Stimulated activated CD8-positive, alpha-beta memory T cell treated with anti-CD3 and anti-CD28 coated beads, Interleukin-15, amount 100 ng/mL, for 24 hours (primary cell): ENCODE measurements around the gene INS.
"Not testable (repeated sequence)": the region's sequence is repeated elsewhere in the genome, so short reads cannot be mapped to it uniquely, and the experiment has no call there.

Experiments used
- DNase-seq: peaks from one replicate; pipeline ENCODE4 v3.0.0-alpha.2; 2020; ENCODE audit warnings: low read depth

Gene INS

DNA sequence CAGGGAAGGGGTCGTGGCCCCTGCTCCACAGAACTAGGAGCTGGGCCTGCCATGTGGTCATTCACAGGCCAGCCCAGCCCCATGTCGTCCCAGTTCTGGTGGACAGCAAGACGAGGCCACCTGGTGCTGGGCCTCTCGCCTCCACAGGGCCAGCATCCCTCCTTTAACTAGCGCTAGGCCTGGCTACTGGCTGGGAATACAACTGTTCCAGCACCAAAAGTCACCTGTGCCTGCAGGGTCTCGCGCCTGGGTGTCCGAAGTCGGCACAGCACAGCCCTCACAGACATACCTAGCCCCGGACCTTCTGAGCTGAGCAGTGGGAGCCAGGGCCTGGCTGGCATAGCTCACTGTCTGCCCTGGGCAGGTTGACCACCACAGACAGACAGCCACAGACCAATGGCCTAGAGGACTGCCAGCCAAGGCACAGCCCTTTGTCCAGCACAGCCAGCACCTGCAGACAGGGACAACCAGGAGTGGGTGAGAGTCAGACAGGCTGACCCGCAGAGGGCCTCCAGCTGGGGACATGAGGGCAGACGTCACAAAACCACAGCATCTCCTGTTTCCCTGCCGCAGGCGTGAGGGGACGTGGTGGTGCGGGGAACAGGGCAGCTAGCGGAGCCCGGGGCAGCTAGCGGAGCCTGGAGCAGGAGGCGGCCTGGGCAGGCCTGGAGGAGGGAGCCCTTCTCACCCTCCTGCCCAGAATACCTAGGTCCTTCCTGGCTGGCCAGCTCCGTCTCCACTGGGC, 37.8 kb upstream of the INS start:
- no peak for DNase-seq

DNA sequence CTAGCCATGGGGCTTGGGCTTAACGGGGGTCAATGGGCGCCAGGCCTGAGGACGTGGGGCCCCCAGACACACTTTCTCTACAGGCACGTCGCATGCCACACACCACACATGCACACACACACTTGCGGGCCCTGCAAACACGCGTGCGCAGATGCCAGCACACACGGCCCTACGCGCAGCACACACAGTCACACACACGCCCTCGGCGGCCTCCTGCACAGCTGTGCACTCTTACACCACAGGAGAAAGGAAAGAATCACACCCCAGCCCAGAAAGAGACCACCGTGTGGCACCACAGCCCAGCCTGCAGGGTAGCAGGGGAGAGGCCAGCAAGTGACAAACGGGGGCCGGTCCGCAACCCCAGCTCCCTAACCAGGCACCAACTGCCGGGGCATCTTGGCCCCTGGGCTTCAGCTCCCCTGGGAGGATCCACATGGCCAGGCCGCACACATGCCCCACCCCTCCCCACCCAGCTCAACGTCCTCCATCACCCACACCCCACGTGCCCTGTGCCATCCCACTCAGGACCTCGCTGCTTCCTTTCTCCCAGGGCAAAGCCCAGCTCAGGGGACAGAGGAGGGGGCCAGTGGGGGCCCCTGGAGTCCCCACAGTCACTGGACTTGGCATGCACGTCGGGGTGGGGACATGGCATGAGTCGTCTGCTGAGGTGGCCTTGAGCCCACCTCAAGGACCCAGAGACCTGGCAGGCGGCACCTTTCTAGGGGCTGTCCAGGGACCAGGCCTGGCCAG, 36.9 kb upstream of the INS start:
- no peak for DNase-seq

DNA sequence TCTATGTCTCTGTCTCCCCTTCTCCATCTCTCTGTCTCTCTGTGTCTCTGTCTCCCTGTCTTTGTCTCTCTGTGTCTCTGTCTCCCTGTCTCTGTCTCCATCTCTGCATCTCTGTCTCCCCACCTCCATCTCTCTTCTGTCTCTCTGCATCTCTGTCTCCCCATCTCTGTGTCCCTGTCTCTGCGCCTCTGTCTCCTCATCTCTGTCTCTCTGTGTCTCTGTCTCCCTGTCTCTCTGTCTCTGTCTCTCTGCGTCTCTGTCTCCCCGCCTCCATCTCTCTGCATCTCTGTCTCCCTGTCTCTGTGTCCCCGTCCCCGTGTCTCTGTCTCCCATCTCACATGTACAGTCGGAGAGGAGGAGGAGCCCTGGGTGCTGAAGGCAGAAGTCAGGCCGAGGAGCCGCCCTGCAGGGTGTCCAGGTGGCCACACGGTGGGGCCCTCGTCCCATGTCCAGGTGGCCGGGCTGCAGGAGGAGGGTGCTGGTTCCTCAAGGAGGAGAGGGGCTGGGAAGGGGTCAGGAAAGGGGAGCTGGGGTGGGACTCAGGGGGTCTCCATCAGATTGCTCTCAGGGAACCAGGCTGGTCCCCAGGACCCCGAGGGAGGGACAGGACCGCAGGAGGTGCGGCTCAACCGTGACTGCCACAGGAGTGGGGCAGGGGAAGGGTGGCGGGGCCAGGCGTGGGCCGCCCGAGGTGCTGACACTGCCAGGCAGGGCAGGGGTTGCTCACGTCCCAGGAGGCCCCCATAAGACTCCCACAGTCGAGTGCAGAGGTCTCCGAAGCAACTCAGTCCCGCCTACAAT, 36.2 kb upstream of the INS start:
- DNase-seq, result peak; percentile 25

DNA sequence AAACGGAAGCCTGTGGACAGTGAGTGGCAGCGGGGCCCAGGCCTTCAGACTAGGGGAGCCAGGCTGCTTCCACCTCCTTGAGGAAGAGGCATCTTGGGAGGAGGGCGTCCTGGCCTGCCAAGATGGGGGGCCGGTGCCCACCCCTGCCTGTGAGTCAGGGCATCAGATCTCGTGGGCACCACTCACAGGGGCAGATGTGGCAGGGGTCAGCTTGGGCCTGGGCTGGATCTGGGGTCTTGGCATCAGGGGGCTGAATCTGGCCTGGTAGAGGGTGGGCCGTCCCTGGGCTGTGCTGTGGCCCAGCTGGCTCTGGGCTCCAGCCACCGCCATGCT, 34.7 kb upstream of the INS start:
- no peak for DNase-seq

DNA sequence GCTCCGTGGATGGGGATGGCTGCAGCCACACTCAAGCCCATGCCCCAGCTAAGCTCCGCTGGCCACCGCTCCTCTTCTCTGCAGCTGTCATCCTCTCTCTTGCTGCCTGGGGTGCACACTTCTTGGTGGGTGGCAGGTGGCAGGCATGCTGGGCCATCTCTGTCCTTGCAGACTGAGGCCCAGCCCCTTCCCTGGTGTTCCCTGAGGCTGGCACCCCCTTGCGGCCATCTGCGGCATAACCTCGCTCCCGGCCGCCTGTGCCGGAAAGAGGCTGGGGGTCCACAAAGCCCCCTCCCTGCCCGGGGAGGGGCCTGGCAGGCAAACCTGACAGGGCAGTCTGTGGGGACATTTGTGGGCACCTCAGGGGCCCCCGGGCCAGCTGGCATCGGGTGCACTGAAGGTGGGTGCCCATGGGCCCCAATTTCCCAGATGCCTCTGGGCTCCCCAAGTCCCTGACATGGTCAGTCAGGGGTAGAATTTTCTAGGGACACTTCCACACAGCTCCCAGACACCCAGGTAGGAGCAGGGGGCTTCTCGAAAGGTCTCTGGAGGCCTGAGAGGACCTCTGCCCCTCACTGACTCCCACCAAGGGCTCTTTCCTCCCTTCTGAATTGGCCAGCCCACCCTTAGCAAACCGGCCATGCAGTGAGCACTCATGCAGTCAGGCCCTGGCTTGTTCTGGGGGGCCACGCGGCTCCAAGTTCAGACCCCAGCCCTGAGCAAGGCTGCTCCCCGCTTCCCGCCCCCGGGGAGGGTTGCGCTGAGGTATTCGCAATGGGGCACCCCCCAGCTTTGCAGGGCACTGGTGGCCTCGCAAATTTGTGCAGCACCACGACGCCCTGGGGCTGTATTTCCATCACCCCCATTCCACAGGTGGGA, 34.1 kb upstream of the INS start:
- peak; percentile 38 for DNase-seq

DNA sequence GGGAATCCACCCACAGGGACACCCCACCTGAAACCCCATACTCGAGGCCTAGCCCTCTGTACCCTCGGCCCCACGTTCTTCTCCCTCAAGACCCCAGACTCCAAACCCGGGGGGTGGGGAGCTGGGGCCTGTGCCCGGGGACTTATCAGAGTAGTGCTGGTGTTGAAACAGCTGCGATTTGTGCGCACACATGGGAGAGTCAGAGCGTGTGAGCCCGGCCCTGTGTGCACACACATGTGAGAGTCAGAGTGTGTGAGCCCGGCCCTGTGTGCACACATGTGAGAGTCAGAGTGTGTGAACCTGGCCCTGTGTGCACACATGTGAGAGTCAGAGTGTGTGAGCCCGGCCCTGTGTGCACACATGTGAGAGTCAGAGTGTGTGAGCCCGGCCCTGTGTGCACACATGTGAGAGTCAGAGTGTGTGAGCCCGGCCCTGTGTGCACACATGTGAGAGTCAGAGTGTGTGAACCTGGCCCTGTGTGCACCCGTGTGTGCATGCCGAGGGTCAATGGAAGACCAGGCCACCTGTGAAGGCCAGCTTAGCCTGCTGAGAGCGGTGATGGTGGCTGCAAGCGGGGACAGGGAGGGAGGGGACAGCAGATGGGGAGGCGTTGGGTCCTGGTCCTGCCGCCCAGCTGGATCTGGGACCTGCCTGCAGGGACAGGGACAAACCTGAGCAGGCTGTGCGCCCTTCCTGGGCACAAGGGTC, 33.0 kb upstream of the INS start:
- not testable (repeated sequence) for DNase-seq

DNA sequence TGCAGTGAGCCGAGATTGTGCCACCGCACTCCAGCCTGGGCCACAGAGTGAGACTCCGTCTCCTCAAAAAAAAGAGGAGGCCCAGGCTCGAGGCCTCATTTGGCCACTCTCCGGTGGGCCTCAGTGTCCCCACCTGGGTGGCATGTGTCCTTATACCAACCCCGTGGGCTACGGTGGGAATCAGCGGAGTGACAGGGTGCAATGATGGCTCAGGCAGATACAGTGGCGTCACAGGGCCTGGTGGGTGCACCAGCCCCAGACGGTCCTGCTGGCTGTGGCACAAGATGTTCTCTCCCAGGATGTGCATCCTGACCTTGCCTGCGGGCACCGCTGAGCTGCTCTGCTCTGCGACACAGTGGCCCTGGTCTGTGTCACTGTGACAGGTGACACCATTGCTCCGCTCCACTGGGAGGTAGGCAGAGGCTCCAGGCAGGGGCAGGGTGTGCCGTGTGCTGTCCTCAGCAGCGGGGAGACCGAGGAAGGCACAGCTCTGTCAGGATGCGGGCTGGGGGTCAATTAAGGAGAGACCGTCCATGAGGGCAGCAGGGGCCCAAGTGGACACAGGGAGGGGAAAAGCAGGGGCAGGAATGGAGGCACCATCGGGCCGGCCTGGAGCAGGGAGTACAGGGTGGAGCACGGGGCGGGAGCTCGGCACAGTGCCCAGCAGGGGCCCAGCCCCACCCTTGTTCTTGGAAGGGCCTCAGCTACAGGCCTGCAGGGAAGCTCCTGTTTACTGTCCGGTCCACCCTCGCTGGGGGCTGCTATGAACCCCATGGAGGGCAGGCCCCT, 32.3 kb upstream of the INS start:
- DNase-seq, result no peak

DNA sequence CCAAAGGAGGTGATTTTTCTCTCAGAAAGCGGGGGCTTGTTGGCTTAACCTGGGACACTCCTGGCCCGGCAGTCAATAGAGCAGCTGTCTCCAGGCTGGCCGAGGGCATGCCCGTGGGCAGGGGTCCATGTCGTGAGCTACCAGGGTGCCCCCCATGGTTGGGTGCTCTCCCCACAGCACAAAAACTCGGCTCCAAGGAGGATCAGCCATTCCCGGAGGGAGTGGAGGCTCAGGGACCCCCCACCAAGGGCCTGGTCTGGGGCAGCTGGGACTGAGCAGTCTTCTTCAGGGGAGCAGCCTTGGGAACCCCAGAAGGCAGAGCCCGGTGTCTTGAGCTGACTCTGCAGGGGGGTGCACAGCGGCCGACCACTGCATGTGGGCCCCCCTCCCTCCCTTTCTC, 31.4 kb upstream of the INS start:
- no peak for DNase-seq

DNA sequence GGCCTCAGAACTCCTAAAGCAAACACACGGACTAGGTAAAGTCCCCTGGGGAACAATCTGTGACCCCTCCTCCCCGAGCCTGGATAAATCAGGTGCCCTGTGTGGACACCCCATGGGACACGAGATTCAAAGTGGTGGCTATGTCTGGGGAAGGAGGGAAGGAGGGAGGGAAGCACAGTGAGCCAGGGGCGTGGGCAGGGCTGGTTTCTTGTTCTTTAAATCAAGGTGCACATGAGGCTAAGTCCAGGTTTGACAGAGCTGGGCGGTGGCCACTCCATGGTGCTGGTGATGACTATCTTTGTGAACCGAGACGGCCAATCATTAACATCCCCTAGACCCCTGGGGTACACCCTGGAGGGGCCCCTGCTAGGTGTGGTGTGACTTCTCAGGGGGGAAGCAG, 30.9 kb upstream of the INS start:
- no peak for DNase-seq

DNA sequence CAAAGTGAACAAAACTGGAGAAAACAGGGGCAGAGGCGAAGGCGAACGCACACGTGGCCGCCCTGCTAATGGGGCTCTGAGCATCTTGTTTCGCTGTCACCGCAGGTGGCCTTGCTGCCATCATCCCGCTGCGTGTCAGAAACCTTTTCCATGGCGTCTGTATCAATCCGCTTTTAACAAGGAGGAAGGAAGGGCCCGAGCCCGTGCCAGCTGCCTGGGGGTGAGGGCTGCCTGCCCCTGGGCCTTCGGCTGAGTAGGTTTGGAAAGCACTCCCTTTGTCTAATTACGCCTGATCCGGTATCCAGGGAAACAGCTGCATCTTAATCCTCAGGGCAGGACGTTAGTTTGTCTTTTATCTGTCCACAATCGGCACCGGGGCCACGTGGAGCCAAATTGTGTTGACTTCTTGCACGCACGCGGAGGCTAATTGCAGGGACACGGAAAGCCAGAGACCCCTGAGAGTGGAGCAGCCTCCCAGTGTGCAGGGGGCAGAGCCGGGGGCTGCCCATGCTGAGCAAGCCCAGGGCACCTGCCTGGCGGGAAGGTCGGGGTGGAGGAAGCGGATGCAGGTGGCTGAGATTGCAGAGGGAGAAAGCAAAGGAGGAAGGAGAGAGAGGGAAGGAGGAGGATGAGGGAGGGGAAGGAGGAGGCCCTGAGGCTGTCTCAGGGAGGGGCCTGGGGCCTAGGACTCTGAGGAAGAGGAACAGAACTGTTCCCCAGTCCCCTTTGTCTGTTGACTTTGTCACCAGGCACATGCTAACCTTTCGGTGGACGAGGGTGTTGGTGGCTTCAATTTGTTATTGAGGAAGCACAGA, 29.9 kb upstream of the INS start:
- DNase-seq, result no peak

DNA sequence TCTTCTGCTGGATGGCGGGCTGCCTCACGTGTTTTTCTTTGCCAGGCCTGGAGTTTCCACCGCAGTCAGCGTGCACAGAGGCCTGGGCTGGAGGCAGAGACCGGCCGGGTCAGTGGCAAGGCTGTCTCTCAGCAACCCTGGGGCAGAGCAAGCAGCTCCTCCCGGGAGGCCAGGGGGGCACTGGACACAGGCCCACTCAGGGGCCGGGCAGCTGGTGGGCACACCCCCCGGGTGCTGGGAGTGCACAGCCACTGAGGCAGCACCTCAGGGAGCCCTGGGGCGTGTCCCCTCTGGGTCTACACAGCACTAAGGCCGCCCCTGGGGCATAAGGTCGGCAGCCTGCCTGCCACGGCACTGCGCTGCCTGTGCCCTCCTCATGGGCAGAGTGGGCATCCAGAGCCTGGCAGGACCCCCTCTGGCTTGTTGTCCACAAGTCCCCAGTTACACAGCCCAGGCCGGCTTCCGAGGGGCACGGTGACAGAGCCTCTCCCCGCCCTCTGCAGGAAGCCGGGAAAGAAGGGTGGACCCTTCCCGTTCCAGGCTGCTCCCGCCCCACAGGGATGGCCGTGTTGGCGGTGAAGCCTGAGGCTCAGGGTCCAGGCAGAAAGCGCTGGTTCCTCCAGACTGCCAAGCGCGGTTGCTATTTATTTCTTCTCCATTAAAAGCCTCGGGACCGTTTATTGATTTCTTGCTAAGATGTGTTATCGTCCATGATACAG, 29.1 kb upstream of the INS start:
- no peak for DNase-seq

DNA sequence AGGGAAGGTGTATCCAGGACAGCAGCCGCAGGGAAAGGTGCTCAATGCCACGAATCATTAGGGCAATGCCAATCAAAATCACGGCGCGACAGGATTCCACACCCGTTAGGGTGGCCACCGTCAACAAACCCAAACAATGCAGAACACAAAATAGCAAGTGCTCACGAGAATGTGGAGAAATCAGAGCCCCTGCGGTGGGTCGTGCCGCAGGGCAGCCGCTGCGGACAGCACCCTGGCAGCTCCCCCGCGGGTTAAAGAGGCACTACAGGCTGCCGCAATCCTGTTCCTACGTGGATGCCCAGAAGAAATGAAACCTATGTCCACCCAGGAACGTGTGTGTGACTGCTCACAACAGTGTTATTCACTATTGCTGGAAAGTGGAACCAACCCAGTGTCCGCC, 27.7 kb upstream of the INS start:
- DNase-seq, result no peak

DNA sequence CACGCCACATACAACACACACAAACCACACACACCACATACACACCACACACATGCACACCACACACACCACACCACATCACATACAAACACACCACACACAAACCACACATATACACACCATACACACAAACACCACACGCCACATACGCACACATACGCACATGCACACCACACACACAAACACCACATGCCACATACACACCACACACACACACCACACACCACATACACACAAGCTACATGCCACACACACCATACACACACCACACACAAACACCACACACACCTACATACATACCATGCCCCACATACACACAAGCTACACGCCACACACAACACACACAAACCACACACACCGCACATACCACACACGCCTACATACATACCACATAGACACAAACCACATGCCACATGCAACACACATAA, 26.3 kb upstream of the INS start:
- no peak for DNase-seq

DNA sequence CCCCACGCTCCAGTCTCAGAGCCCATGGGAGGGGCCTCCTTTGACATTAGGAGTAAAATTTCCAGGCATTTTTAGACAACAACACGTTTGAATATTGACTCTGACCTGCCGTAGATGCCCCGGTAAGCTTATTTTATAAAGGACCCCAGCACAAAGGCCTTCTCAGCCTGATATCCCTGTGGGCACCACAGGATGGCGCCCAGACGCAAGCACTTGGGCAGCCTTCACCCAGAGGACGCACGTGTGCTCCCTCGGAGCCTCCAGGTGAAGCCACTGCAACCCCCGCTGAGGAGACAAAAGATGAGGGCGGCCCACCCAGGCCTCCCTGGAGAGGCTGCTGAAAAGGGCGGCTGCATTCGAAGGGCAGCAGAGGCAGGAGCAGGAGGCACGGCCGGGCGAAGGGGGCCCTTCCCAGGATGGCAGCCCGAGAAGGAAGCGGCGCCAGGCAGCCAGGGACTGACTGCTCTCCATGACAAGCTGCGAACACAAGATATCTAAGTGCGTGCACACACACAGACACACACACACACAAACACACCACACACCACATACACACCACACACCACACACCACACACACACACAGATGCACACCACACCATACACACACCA, 25.8 kb upstream of the INS start:
- peak; percentile 11 for DNase-seq

DNA sequence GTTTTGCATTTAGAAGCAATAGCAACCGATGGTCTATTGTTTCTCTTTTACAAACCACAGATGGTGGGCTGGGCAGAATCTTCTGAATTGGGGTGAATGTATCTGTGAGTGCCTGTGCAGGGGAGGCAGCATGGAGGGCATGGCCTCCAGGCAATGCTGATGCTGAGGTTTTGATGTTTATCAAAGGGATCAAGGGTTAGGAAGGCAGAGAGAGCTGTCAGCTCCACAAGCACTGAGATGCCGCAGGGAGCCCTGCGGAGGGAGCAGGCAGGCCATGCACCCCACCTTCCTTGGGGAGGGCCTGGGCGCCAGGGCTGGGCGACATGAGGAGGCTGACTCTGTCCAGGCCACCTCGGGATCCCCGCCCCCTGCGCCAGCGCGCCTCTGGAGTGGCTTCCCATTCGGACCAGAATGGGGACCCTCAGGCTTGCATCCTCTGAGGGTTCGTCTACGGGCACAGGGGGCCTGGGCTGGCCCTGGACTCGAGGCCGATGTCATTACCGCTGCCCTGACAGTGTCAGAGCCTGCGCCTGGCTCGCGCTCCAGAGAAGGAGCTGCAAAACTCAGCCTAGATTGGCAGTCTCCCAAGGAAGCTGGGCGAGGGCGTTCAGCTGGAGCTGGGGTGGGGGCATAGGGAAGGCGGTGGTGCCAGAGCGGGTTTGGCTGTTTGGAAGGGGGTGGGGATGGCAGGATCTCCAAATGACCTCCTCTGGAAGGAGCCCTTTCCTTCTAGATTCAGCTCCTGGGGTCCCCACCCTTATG, 24.5 kb upstream of the INS start:
- no peak for DNase-seq

DNA sequence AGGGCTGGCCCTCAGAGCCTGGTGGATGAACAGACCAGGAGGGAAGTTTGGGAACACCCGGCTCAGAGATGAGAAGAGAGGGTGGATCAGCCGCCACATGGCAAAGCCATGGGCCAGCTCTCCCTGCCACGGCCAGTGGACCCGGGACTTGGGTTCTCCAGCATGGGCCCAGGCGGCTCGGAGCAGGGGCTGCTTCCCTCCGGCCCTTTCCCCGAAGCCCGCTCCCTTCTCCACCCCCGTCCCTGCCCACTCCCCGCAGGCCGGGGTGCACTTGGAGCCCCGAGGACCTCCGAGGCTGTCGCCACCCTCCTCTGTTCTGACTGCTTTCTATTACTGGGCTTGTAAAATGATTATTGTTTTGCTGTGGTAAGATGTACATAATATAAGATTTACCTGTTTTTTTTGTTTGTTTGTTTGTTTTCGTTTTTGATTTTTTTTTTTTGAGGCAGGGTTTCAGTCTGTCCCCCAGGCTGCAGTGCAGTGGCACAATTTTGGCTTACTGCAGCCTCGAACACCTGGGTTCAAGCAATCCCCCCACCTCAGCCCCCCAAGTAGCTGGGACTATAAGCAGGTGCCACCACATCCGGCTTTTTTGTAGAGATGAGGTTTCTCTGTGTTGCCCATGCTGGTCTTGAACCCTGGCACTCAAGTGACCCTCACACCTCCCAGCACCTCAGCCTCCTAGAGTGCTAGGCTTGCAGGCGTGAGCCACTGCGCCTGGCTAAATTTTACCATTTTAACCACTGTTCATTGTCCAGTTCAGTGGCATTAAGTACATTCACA, 21.9 kb upstream of the INS start:
- DNase-seq, result no peak

DNA sequence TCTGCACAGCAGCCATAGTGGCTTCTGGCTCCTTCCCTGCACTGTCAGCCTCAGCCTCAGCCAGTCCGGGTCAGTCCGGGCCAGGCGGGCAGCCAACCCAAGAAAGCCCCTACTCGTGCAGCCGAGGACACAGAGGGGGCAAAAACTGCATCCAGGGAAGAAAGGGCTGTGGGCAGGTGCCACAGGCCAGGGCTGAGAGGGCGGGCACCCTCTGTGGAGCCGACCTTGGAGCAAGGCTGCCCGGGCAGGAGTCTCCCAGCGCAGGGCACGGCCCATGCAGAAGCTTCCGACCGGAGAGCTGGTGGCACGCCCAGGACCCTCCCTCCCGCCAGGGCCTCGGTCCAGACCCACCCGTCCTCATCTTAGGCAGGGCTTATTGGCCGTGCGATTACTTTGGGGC, 21.1 kb upstream of the INS start:
- no peak for DNase-seq
